Measurements from ENCODE around the gene DDX60.

DNA sequence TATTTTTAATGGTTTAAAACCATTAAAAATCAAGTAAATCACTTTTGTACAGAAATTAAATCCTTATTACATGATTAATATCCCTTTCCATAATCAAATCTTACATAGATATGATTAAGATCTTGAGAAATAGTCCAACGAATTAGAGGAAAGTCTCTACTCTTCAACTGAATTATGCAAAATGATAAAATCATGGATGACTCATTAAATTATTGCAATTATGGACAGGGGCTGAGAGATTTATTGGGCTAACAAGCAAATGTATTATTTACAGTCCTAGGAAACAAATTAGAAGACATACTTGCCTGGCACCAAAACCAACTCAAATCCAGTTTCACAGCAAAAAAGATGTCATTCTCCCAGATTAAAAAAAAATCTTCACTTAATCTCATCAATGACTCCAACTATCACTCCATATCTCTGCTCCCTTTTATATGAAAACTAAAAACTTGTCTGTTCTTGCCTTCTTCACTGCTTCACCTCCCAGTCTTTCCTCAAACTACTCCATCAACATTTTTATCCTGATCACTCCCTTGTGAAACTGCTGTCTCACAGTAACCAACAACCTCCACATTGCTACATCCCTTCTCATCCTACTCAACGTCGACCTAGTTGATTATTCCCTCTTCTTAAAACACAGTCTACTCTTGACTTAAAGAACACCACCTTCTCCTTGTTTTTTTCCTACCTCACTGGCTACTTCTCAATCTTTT, 18.4 kb upstream of the DDX60 start:
- TF ChIP-seq, protein P1, sequence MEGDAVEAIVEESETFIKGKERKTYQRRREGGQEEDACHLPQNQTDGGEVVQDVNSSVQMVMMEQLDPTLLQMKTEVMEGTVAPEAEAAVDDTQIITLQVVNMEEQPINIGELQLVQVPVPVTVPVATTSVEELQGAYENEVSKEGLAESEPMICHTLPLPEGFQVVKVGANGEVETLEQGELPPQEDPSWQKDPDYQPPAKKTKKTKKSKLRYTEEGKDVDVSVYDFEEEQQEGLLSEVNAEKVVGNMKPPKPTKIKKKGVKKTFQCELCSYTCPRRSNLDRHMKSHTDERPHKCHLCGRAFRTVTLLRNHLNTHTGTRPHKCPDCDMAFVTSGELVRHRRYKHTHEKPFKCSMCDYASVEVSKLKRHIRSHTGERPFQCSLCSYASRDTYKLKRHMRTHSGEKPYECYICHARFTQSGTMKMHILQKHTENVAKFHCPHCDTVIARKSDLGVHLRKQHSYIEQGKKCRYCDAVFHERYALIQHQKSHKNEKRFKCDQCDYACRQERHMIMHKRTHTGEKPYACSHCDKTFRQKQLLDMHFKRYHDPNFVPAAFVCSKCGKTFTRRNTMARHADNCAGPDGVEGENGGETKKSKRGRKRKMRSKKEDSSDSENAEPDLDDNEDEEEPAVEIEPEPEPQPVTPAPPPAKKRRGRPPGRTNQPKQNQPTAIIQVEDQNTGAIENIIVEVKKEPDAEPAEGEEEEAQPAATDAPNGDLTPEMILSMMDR (IDR thresholded peaks at IDR 0.05; ENCODE audit: extremely low read depth in 1 of 2, insufficient read depth in 1 of 2, low read depth in 1 of 2, low read length in 2 of 2) = no peak
- TF ChIP-seq FOS (IDR thresholded peaks at IDR 0.05; ENCODE audit: borderline replicate concordance, insufficient read depth, low read length) (no peak), EZH2 (IDR thresholded peaks at IDR 0.05; ENCODE audit: borderline replicate concordance, low read depth, low read length, severe bottlenecking) (no peak), MYC (IDR thresholded peaks at IDR 0.05; ENCODE audit: low read depth, low read length) (no peak), GATA2 (IDR thresholded peaks at IDR 0.05; ENCODE audit: insufficient read depth, insufficient read length, low read depth, low read length) (no peak), POLR2A (IDR thresholded peaks at IDR 0.05; ENCODE audit: low read depth, low read length) (no peak), JUN (IDR thresholded peaks at IDR 0.05; ENCODE audit: borderline replicate concordance, insufficient read depth, insufficient read length, low read depth) (no peak)

All from endothelial cell of umbilical vein (primary cell).